ENCODE results near the gene SFXN3. TPM values are rescaled to one million over a fixed set of nuclear protein-coding genes. Genes with fewer than 3 reads are reported as not detected.

SFXN3 gene
- total RNA-seq, 2 experiments from 2014 or later: 21.2 to 23.0 TPM

- ChIA-PET CTCF (interaction anchor here (0.6 to 9.5 kb wide), 13 partner anchors 10 to 258 kb away, joined by 3 to 107 read pairs (median 12); partner anchors contain the start of genes KAZALD1, PDZD7 and SFXN3), POLR2A (interaction anchor here (1.5 kb wide), 1 partner anchor 11 kb away, joined by 10 read pairs; the partner anchor contains the start of genes PDZD7 and SFXN3)
Measured at GRCh38 chr10:101042118-101042517, 11.1 kb downstream of the SFXN3 start.

DNA sequence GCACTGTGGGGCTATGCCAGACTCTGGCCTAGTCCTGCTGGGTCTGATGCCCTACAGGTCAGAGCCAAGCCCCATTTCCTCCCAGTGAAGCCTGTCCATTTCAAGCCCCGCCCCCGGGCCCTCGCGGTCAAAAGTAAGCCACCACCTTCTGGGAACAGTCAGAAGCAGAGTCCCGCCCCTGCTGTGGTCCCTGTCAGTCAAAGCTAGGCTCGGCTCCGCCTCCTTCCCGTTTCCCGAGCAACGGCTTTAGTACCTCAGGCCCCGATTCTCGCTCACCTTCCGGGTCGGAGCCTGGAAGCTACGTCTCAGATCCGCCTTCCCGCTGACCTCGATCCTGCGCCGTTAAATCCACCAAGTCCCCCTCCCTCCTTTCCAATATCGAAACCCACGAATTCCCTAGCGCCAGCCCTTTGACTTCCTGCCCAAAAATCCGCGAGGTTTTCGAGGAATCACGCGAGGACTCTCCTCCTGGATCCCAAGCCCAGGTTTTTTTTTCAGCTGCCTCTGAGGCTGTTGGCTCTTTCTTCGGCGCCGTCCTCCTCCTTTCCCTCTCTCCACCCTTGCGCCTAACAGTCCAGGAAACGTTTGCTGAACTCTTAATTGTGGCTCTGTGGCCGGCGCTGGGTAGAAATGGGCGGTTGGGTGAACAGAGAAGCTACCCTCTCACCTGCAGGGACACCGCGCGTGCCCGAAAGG, 11.8 kb downstream of the SFXN3 start:
- ChIA-PET CTCF (interaction anchor here (0.6 to 9.5 kb wide), 14 partner anchors 9 to 833 kb away, joined by 3 to 107 read pairs (median 8); partner anchors contain the start of genes KAZALD1, PDZD7 and SFXN3), POLR2A (interaction anchor here (1.1 to 1.5 kb wide), 3 partner anchors 9 to 24 kb away, joined by 4 to 10 read pairs (median 5); partner anchors contain the start of genes PDZD7 and SFXN3)

DNA sequence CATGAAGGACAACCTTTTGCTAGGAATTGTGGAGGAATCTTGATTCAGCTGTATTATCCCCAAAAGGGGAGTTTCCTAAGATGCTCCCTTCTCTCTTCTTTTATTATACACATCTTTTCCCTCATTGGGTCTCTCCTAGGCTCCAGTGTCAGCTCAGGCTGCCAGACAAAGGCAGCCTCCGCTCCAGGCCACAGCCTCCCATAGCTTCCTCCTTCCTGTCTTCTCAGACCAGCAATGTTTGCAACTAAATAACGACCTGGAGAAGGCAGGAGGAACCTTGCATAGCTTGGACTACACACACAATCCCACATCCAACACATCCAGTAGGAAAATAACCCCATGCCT, 12.3 kb downstream of the SFXN3 start:
- ChIA-PET POLR2A (interaction anchor here (1.1 to 1.5 kb wide), 3 partner anchors 9 to 24 kb away, joined by 4 to 10 read pairs (median 5); partner anchors contain the start of genes PDZD7 and SFXN3), CTCF (interaction anchor here (0.5 to 9.5 kb wide), 14 partner anchors 8 to 832 kb away, joined by 3 to 107 read pairs (median 8); partner anchors contain the start of genes KAZALD1, PDZD7 and SFXN3)

DNA sequence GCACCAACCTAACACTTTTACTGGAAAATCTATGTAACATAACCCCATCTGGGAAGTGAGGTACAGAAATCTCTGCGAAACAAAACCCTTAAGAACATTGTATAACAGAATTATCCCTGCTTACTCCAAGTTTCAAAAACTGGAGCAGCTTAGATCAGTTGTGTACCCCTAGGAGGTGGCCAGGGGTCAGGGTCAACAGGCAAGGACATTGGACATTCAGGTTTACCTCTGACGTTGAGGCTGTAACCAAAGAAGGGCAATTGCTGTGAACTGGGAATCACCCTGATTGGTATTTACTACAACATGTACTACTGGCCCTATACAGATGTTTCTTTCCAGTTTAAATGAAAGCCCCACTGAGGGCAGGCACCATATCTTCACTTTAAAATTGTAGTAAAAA, 13.1 kb downstream of the SFXN3 start:
- POLR2A ChIA-PET: no interaction called here
- CTCF ChIA-PET: interaction anchor here (0.5 to 9.5 kb wide), 9 partner anchors 8 to 98 kb away, joined by 3 to 107 read pairs (median 23); partner anchors contain the start of genes KAZALD1, PDZD7 and SFXN3

DNA sequence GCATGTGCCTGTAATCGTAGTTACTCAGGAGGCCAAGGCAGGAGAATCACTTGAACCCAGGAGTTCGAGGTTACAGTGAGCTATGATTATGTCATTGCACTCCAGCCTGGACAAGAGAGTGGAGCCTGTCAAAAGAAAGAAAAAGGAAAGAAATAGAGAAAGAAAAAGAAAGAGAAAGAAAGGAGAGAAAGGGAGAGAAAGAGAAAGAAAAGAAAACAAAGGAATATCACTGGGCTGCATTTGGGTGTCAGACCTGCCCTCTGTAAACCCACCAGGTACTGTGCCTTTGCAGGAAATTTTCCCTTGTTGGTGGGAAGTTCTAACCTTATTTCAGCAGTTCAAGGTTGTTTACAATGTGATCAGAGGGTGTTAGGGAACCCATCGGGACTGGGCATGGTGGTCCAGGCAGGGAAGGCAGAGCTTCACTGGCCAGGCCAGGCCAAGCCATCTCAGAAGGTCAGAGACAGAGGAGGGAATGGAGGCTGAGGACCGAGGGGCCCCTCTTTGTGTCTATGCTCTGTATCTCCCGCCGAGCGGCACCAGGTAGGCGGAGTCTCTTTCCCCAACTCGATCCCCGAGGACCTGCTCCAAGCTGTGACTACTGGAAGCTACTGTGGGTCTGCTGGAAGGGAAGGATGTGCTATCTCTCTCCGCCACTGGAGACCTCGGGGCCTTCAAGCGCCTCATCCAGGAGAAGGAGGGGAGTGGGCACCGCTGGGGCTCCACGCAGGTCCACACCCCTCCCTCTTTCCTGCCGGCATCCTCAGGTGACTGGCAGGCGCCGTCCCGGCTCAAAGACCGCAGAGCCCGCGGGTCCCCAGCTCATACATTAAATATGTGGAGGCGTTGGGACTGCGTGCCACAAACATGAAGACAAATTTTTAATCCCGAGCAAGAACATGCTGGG, 15.6 kb downstream of the SFXN3 start:
- ChIA-PET POLR2A (interaction anchor here (0.7 kb wide), 2 partner anchors 49 to 760 kb away, joined by 3 to 7 read pairs; no protein-coding TSS in a partner anchor), CTCF (interaction anchor here (9.5 kb wide), 1 partner anchor 14 kb away, joined by 107 read pairs; the partner anchor contains the start of gene KAZALD1)

DNA sequence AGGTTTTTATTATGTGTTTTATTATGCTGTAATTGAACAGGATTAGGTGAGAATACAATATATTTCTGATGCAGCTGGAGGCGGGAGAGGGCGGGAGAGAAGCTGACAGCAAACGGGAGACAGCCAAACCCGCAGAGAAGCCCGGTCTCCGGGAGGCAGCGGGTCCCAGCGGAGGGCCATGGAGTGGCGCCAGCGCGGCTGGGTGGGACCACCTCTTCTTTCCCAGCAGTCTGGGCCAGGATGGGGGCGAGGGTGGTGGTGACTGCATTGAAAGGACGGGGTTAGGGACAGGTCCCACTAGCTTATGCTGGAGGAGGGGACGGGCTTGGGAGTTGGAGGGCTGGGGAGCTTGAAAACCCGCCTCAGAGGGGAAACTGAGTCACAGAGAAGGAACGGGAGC, 16.2 kb downstream of the SFXN3 start:
- ChIA-PET CTCF (interaction anchor here (1.1 to 9.5 kb wide), 2 partner anchors 13 to 48 kb away, joined by 3 to 107 read pairs; partner anchors contain the start of gene KAZALD1), POLR2A (no interaction called here)

DNA sequence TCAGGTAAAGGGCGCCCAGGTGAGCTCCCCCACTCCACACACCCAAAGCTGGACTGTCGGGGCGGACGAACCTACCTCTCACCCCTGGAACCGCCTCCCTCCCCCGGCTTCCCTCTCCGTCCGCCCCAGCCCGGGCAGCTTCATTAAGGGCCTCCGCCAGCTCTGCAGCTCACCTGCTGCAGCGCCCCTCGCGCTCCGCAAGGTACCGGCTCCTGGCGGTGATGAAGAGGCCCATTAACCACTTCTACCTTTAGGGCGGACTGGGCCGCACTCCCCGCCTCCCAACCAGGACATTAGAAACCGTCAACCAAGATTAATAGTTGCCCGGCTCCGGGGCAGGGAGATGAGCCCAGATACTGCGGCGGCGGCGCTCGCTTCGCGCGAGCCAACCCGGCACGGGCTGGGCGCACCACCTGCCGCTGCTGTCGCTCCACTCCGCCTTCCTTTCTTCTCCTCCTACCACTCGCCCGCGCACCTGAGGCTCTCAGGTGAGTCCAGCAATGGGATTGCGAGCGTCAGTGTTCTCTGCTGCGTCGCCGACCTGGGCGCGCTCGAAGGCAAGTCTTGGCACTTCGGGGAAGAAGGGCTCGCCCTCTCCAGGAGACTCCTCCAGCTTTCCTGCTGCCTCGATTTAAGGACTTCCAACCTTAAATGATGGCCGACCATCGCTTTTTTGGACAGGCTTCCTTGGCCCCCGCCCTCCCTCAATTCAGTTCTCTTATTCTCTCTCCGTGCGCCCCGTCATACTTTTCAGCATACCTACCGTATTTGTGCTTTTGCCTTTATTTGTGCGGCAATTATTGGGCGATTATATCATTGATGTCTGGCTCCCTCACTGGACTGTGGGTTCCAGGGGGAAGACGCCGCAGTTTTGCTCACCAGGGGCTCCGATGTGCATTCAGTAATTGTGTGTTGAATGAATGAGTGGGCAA, 17.2 kb downstream of the SFXN3 start:
- ChIA-PET CTCF (interaction anchor here (1.1 to 9.5 kb wide), 2 partner anchors 12 to 47 kb away, joined by 3 to 107 read pairs; partner anchors contain the start of gene KAZALD1), POLR2A (no interaction called here)

GRCh38 chr10:101050208-101051069, 19.4 kb downstream of the SFXN3 start:
- POLR2A ChIA-PET: interaction anchor here (0.5 to 1.7 kb wide), 2 partner anchors 10 to 346 kb away, joined by 5 read pairs; no protein-coding TSS in a partner anchor
- CTCF ChIA-PET: interaction anchor here (0.7 to 4.3 kb wide), 20 partner anchors 8 to 164 kb away, joined by 3 to 93 read pairs (median 4); partner anchors contain the start of genes KAZALD1, PDZD7 and SFXN3

DNA sequence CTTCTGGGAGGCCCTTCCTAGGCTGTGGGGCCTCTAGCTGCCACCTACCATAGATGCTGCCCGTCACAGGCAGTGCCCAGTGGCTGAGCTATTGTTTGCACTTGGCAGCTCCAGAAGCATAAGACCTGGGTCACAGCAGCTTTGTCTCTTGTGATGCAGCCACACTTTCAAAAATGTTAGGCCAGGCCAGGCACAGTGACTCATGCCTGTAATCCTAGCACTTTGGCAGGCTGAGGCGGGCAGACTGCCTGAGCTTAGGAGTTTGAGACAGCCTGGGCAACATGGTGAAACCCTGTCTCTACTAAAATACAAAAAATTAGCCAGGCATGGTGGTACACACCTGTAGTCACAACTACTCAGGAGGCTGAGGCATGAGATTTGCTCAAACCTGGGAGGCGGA, 21.3 kb downstream of the SFXN3 start:
- ChIA-PET CTCF (interaction anchor here (0.6 to 4.3 kb wide), 5 partner anchors 10 to 1177 kb away, joined by 3 to 93 read pairs (median 10); partner anchors contain the start of gene KAZALD1), POLR2A (interaction anchor here (1.0 kb wide), 1 partner anchor 9 kb away, joined by 5 read pairs; no protein-coding TSS in a partner anchor)

- ChIA-PET POLR2A (no interaction called here), CTCF (interaction anchor here (3.8 to 4.3 kb wide), 2 partner anchors 10 to 11 kb away, joined by 31 to 93 read pairs; partner anchors contain the start of gene KAZALD1)
Measured at GRCh38 chr10:101053516-101053915, 22.5 kb downstream of the SFXN3 start.

DNA sequence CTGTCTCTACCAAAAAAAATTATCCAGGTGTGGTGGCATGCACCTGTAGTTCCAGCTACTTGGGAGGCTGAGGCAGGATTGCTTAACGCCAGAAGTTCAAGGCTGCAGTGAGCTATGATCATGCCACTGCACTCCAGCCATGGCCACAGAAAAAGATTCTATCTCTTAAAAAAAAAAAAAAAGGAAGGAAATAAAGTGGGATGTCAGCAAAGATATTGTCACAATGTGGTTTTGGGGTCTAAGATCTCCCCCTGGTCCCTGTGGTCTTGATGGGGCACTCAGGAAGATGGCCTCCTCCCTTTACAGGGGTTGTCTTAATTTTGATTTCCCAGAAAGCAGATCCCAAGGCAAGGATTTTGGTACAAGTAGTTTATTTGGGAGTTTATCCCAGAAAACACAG, 23.3 kb downstream of the SFXN3 start:
- POLR2A ChIA-PET: interaction anchor here (0.7 kb wide), 1 partner anchor 52 kb away, joined by 3 read pairs; no protein-coding TSS in a partner anchor
- CTCF ChIA-PET: interaction anchor here (1.5 kb wide), 1 partner anchor 11 kb away, joined by 3 read pairs; no protein-coding TSS in a partner anchor

DNA sequence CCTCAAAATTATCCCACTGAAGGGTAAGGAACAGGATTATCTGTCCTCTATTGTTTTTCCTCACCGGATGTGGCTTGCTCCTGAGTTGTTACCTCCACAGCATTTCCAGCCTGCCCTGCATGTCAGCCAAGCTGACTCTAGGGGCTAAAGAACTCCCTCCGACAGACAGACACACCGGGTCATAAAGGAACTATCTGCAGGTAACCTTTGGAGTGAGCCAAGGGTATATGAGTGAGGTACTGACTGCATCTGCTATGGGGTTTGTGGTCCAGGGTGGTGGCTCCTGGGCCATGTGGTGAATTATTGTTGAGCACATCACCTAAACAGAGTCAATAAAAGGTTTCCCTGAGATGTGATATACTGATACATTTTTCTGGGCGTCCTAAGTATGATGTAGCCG, 23.8 kb downstream of the SFXN3 start:
- POLR2A ChIA-PET: no interaction called here
- CTCF ChIA-PET: interaction anchor here (0.6 to 1.5 kb wide), 4 partner anchors 12 to 23 kb away, joined by 3 to 4 read pairs (median 4); no protein-coding TSS in a partner anchor

DNA sequence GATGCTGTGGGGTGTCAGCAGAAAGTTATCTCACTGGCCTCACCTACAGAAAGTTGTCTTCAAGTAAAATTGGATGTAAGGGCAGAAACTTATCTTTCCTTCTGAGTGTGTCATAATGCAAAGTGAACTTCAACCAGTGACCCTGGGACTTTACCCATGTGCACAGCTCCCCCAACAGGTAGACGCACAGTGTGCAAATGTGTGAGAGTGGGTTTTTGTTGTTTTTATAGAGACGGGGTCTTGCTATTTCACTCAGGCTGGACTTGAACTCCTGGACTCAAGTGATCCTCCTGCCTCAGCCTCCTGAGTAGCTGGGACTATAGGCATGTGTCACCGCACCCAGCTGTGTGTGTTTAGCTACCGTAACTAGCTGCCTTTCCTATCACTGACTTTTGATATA, 24.4 kb downstream of the SFXN3 start:
- CTCF ChIA-PET: interaction anchor here (0.6 to 1.5 kb wide), 4 partner anchors 12 to 24 kb away, joined by 3 to 4 read pairs (median 4); no protein-coding TSS in a partner anchor
- POLR2A ChIA-PET: no interaction called here

GRCh38 chr10:101056365-101057151, 25.5 kb downstream of the SFXN3 start:
- ChIA-PET CTCF (interaction anchor here (7.5 kb wide), 1 partner anchor 12 kb away, joined by 107 read pairs; no protein-coding TSS in a partner anchor), POLR2A (interaction anchor here (0.6 kb wide), 1 partner anchor 15 kb away, joined by 6 read pairs; no protein-coding TSS in a partner anchor)

GRCh38 chr10:101060036-101060950, 29.3 kb downstream of the SFXN3 start:
- CTCF ChIA-PET: interaction anchor here (0.8 to 11.7 kb wide), 11 partner anchors 9 to 82 kb away, joined by 3 to 107 read pairs (median 7); partner anchors contain the start of genes PDZD7 and SFXN3
- POLR2A ChIA-PET: interaction anchor here (1.1 to 2.0 kb wide), 3 partner anchors 9 to 82 kb away, joined by 3 to 6 read pairs (median 5); no protein-coding TSS in a partner anchor

Measured in activated CD8-positive, alpha-beta memory T cell treated with anti-CD3 and anti-CD28 coated beads for 36 hours (primary cell).